HG02678 (cell line): ENCODE data around the gene RHOC.

Experiments
- ATAC-seq: cut with Tn5 transposase; IDR thresholded peaks from one replicate; pipeline ENCODE4 v1.9.1; 2021; ENCODE audit warnings: mild to moderate bottlenecking, moderate library complexity; ENCODE audit not compliant: unreplicated experiment

The RHOC gene

GRCh38 chr1:112702420-112703261 is 4.3 kb downstream of the RHOC start:
- no peak for ATAC-seq

GRCh38 chr1:112702067-112702395 is 4.9 kb downstream of the RHOC start:
- no peak for ATAC-seq

- no peak for ATAC-seq
These were observed 5.5 kb downstream of the RHOC start for GRCh38 chr1:112701227-112702066.

GRCh38 chr1:112700290-112701226 is 6.4 kb downstream of the RHOC start:
- ATAC-seq, result peak; percentile 45

- no peak for ATAC-seq
These were observed 7.3 kb downstream of the RHOC start for GRCh38 chr1:112699425-112700144.

GRCh38 chr1:112698366-112699310 is 8.3 kb downstream of the RHOC start:
- ATAC-seq, result no peak

GRCh38 chr1:112697781-112698201 is 9.1 kb downstream of the RHOC start:
- ATAC-seq, result no peak

GRCh38 chr1:112696578-112697314 is 10.2 kb downstream of the RHOC start:
- ATAC-seq, result no peak

GRCh38 chr1:112695276-112695675 is 11.7 kb downstream of the RHOC start:
- no peak for ATAC-seq

GRCh38 chr1:112694363-112694929 is 12.5 kb downstream of the RHOC start:
- no peak for ATAC-seq

GRCh38 chr1:112693821-112694220 is 13.1 kb downstream of the RHOC start:
- ATAC-seq, result no peak

GRCh38 chr1:112692681-112693080 is 14.2 kb downstream of the RHOC start:
- ATAC-seq, result no peak

- no peak for ATAC-seq
These were observed 17.1 kb downstream of the RHOC start for GRCh38 chr1:112689842-112690237.

- no peak for ATAC-seq
These were observed 17.6 kb downstream of the RHOC start for GRCh38 chr1:112689196-112689841.

- no peak for ATAC-seq
These were observed 18.1 kb downstream of the RHOC start for GRCh38 chr1:112688781-112689193.

- no peak for ATAC-seq
These were observed 19.0 kb downstream of the RHOC start for GRCh38 chr1:112687785-112688496.

GRCh38 chr1:112687361-112687760 is 19.6 kb downstream of the RHOC start:
- no peak for ATAC-seq
